COLO829 (cell line): ENCODE data around the gene ZNF544.
"Not testable (repeated sequence)": the region's sequence is repeated elsewhere in the genome, so short reads cannot be mapped to it uniquely, and the experiment has no call there.

ENCODE experiments used
- DNase-seq: peaks from one replicate; pipeline ENCODE4 v3.0.0; 2012; ENCODE audit warnings: low spot score

Gene ZNF544

GRCh38 chr19:58258259-58258658 lies 29.5 kb downstream of the ZNF544 start:
- not testable (repeated sequence) for DNase-seq

GRCh38 chr19:58261600-58261967 lies 32.9 kb downstream of the ZNF544 start:
- no peak for DNase-seq

GRCh38 chr19:58261968-58262921 lies 33.5 kb downstream of the ZNF544 start:
- no peak for DNase-seq

GRCh38 chr19:58262922-58263296 lies 34.2 kb downstream of the ZNF544 start:
- no peak for DNase-seq

GRCh38 chr19:58265100-58265499 lies 36.4 kb downstream of the ZNF544 start:
- no peak for DNase-seq

- no peak for DNase-seq
Observed at GRCh38 chr19:58268344-58268743, 39.6 kb downstream of the ZNF544 start.

- DNase-seq = no peak
Observed at GRCh38 chr19:58274771-58275201, 46.1 kb downstream of the ZNF544 start.

GRCh38 chr19:58275564-58275963 lies 46.9 kb downstream of the ZNF544 start:
- DNase-seq = no peak

- DNase-seq = no peak
Observed at GRCh38 chr19:58277197-58277596, 48.5 kb downstream of the ZNF544 start.

- no peak for DNase-seq
Observed at GRCh38 chr19:58277748-58278540, 49.2 kb downstream of the ZNF544 start.

- peak; percentile 98 for DNase-seq
Observed at GRCh38 chr19:58278541-58279041, 49.9 kb downstream of the ZNF544 start, which contains the start of gene ZNF8. TSS of gene ZNF8 (plus strand) at chr19:58278955. CDS start at chr19:58279082, 127 bp downstream.

- DNase-seq = peak; percentile 54
Observed at GRCh38 chr19:58279042-58279924, 50.6 kb downstream of the ZNF544 start.

GRCh38 chr19:58279925-58280316 lies 51.2 kb downstream of the ZNF544 start:
- no peak for DNase-seq

- no peak for DNase-seq
Observed at GRCh38 chr19:58284199-58284598, 55.5 kb downstream of the ZNF544 start.

- DNase-seq = no peak
Observed at GRCh38 chr19:58291943-58292342, 63.2 kb downstream of the ZNF544 start.

GRCh38 chr19:58294743-58295374 lies 66.1 kb downstream of the ZNF544 start:
- DNase-seq = no peak

- DNase-seq = no peak
Observed at GRCh38 chr19:58296104-58296503, 67.4 kb downstream of the ZNF544 start.

- no peak for DNase-seq
Observed at GRCh38 chr19:58300620-58301019, 71.9 kb downstream of the ZNF544 start.

GRCh38 chr19:58304255-58304654 lies 75.5 kb downstream of the ZNF544 start:
- no peak for DNase-seq

GRCh38 chr19:58304748-58305064 lies 76.0 kb downstream of the ZNF544 start:
- DNase-seq = no peak
